GM10266 (cell line): Measurements from ENCODE around the gene SEPTIN1.
"Not testable (repeated sequence)": the region's sequence is repeated elsewhere in the genome, so short reads cannot be mapped to it uniquely, and the experiment has no call there.

Source experiments
- DNase-seq: peaks from one replicate; pipeline ENCODE4 v3.0.0; 2012; ENCODE audit errors: extremely low spot score
- CTCF ChIP-seq: IDR thresholded peaks from 2 replicates; pipeline ENCODE4 v1.5.1; 2012; ENCODE audit warnings: mild to moderate bottlenecking, low read depth; ENCODE audit not compliant: control insufficient read depth, insufficient read depth; ENCODE audit errors: missing control alignments

The SEPTIN1 gene

GRCh38 chr16:30340621-30341020, 41.7 kb downstream of the SEPTIN1 start:
- no peak for DNase-seq
- no peak for TF ChIP-seq CTCF

- not testable (repeated sequence) for DNase-seq
Observed at GRCh38 chr16:30338715-30339114, 43.6 kb downstream of the SEPTIN1 start.

GRCh38 chr16:30337964-30338357, 44.4 kb downstream of the SEPTIN1 start:
- DNase-seq, result not testable (repeated sequence)

GRCh38 chr16:30335598-30336474, 46.5 kb downstream of the SEPTIN1 start:
- TF ChIP-seq CTCF, result no peak
- DNase-seq, result no peak

- DNase-seq, result peak; percentile 61
Observed at GRCh38 chr16:30335028-30335597, 47.2 kb downstream of the SEPTIN1 start.

- peak; percentile 67 for DNase-seq
Observed at GRCh38 chr16:30334473-30334989, 47.8 kb downstream of the SEPTIN1 start.
